PC-9 (cell line): ENCODE data around the gene USP54. TPM values are rescaled to one million over a fixed set of nuclear protein-coding genes. Genes with fewer than 3 reads are reported as not detected.

Source experiments
- BruUV-seq: library from RNA; stranded (reverse); fragments of 400-500 nt; replicated peaks from 2 replicates; lab custom pipeline; 2021; lab: Mats Ljungman, UMichigan
- CTCF ChIA-PET: fragments of 300-600 bp; sonication (Branson Sonifier 250); formaldehyde crosslinking; loops from one replicate; lab custom pipeline; 2022; ENCODE audit warnings: antibody characterized with exemption; lab: Charles Lee
- POLR2A ChIA-PET: fragments of 300-600 bp; sonication (Branson Sonifier 250); formaldehyde crosslinking; loops from one replicate; lab custom pipeline; 2022; ENCODE audit warnings: antibody characterized with exemption; ENCODE audit not compliant: unreplicated experiment; lab: Charles Lee
- DNase-seq, 2 experiments: peaks; one replicate each; pipeline versions ENCODE4 v3.0.0 to v3.0.0-alpha.2; 2015 to 2022; ENCODE audit warnings: mixed read lengths in 1 of 2
- H2AFZ ChIP-seq: fragments of 200-600 bp; sonication (generic); 2 replicates; pipeline ENCODE4 v1.8.1; 2017; ENCODE audit warnings: antibody characterized with exemption
- H3F3A ChIP-seq: fragments of 200-600 bp; sonication (generic); 2 replicates; pipeline ENCODE4 v1.8.1; 2017; ENCODE audit warnings: antibody characterized with exemption, mild to moderate bottlenecking, low read depth; ENCODE audit not compliant: insufficient read depth
- H3K27ac ChIP-seq: fragments of 200-600 bp; sonication (generic); 2 replicates; pipeline ENCODE4 v1.6.1; 2016; ENCODE audit warnings: mixed run types
- H3K27me3 ChIP-seq: fragments of 200-600 bp; sonication (generic); 2 replicates; pipeline ENCODE4 v1.6.1; 2016; ENCODE audit warnings: low read depth, mixed run types; ENCODE audit not compliant: insufficient read depth
- H3K36me3 ChIP-seq: fragments of 200-600 bp; sonication (generic); 2 replicates; pipeline ENCODE4 v1.6.1; 2016; ENCODE audit warnings: low read depth, mixed run types
- H3K4me1 ChIP-seq: fragments of 200-600 bp; sonication (generic); replicated peaks from 2 replicates; pipeline ENCODE4 v1.6.1; 2016; ENCODE audit warnings: mixed run types; ENCODE audit not compliant: insufficient read depth
- H3K4me2 ChIP-seq: fragments of 200-600 bp; sonication (generic); 2 replicates; pipeline ENCODE4 v1.6.1; 2017; ENCODE audit warnings: mixed run types
- H3K4me3 ChIP-seq: fragments of 200-600 bp; sonication (generic); 2 replicates; pipeline ENCODE4 v1.6.1; 2016; ENCODE audit warnings: mixed run types
- H3K79me2 ChIP-seq: fragments of 200-600 bp; sonication (generic); 2 replicates; pipeline ENCODE4 v1.6.1; 2017; ENCODE audit warnings: low read depth, mixed run types
- H3K9me2 ChIP-seq: fragments of 200-600 bp; sonication (generic); 2 replicates; pipeline ENCODE4 v1.8.1; 2017; ENCODE audit warnings: mild to moderate bottlenecking; ENCODE audit not compliant: insufficient read depth
- H3K9me3 ChIP-seq: fragments of 200-600 bp; sonication (generic); 2 replicates; pipeline ENCODE4 v1.8.1; 2016; ENCODE audit warnings: low read depth; ENCODE audit not compliant: insufficient read depth
- H4K20me1 ChIP-seq: fragments of 200-600 bp; sonication (generic); 2 replicates; pipeline ENCODE4 v1.8.1; 2017; ENCODE audit not compliant: insufficient read depth
- EZH2 ChIP-seq: fragments of 200-600 bp; sonication (generic); IDR thresholded peaks from 2 replicates; pipeline ENCODE4 v1.8.0; 2017; ENCODE audit warnings: antibody characterized with exemption, low read depth
- intact Hi-C: fragments of 100-400 bp; cut with micrococcal nuclease; formaldehyde crosslinking; loops from one replicate; pipeline ENCODE4 v1.10.0; 2022; ENCODE audit not compliant: unreplicated experiment
- total RNA-seq: library from RNA; stranded (reverse); gene quantifications from 2 replicates; pipeline ENCODE4 v1.2.3, GENCODE V29; 2021
- TF ChIP-seq, protein P1 (sequence below): fragments of 200-600 bp; sonication (generic); conservative IDR thresholded peaks from 2 replicates; pipeline ENCODE4 v1.6.1; 2017; ENCODE audit warnings: mixed run types, antibody characterized with exemption, mild to moderate bottlenecking, moderate library complexity

USP54 gene
- total RNA-seq, 1 experiment from 2014 or later: 52.4 TPM

- TF ChIP-seq, protein P1, sequence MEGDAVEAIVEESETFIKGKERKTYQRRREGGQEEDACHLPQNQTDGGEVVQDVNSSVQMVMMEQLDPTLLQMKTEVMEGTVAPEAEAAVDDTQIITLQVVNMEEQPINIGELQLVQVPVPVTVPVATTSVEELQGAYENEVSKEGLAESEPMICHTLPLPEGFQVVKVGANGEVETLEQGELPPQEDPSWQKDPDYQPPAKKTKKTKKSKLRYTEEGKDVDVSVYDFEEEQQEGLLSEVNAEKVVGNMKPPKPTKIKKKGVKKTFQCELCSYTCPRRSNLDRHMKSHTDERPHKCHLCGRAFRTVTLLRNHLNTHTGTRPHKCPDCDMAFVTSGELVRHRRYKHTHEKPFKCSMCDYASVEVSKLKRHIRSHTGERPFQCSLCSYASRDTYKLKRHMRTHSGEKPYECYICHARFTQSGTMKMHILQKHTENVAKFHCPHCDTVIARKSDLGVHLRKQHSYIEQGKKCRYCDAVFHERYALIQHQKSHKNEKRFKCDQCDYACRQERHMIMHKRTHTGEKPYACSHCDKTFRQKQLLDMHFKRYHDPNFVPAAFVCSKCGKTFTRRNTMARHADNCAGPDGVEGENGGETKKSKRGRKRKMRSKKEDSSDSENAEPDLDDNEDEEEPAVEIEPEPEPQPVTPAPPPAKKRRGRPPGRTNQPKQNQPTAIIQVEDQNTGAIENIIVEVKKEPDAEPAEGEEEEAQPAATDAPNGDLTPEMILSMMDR: no peak
- TF ChIP-seq EZH2: no peak
- CTCF ChIA-PET: no interaction called here
Observed at GRCh38 chr10:73537288-73537687, 53.9 kb downstream of the USP54 start.

GRCh38 chr10:73534857-73535256 is 56.3 kb downstream of the USP54 start:
- Histone ChIP-seq H2AFZ (no peak overlapping the region), H3F3A (no peaks in the 10 kb centered on the region; the same call in 1 of the 2 replicates), H3K27me3 (no peaks in the 10 kb centered on the region), H3K36me3 (0 out of 2 replicates have a peak, but pooled peaks cover 3% of the 10 kb centered on the region), H3K27ac (no peak overlapping the region), H3K9me2 (no peaks in the 10 kb centered on the region), H3K4me3 (no peak overlapping the region), H3K79me2 (no peaks in the 10 kb centered on the region), H3K4me1 (no peaks in the 10 kb centered on the region), H4K20me1 (no peaks in the 10 kb centered on the region), H3K9me3 (no peaks in the 10 kb centered on the region), H3K4me2 (no peak overlapping the region)
- CTCF ChIA-PET: interaction anchor here (0.5 kb wide), 1 partner anchor 92 kb away, joined by 5 read pairs; no protein-coding TSS in a partner anchor
- intact Hi-C loops: no loop called here
- no peak for DNase-seq
- BruUV-seq: no TSS peak
- POLR2A ChIA-PET: no interaction called here
- TF ChIP-seq, protein P1: no peak
- no peak for TF ChIP-seq EZH2

More at GRCh38 chr10:73537288-73537687, 53.9 kb downstream of the USP54 start:
- Histone ChIP-seq H3K79me2 (no peaks in the 10 kb centered on the region), H3K4me3 (no peak overlapping the region), H3K36me3 (0 out of 2 replicates have a peak, but pooled peaks cover 3% of the 10 kb centered on the region), H3K27me3 (no peaks in the 10 kb centered on the region), H3K9me3 (no peaks in the 10 kb centered on the region), H3K27ac (no peak overlapping the region), H3F3A (no peaks in the 10 kb centered on the region; the same call in 1 of the 2 replicates), H3K9me2 (no peaks in the 10 kb centered on the region), H3K4me2 (no peak overlapping the region), H3K4me1 (no peaks in the 10 kb centered on the region), H4K20me1 (no peaks in the 10 kb centered on the region), H2AFZ (no peak overlapping the region)
- DNase-seq: no peak
- intact Hi-C loops: no loop called here
- POLR2A ChIA-PET: interaction anchor here (0.7 kb wide), 1 partner anchor 235 kb away, joined by 3 read pairs; a partner anchor contains a TSS
- BruUV-seq: no TSS peak

GRCh38 chr10:73529089-73529832 is 61.9 kb downstream of the USP54 start:
- Histone ChIP-seq H3K4me3 (no peak overlapping the region), H4K20me1 (peaks cover 3% of the 10 kb centered on the region; the same call in 1 of the 2 replicates), H3K27ac (no peak overlapping the region), H3K4me2 (no peak overlapping the region), H3K27me3 (no peaks in the 10 kb centered on the region), H2AFZ (no peak overlapping the region), H3K9me2 (no peaks in the 10 kb centered on the region), H3K9me3 (no peaks in the 10 kb centered on the region), H3K79me2 (no peaks in the 10 kb centered on the region), H3K4me1 (no peaks in the 10 kb centered on the region), H3F3A (no peaks in the 10 kb centered on the region; the same call in 1 of the 2 replicates), H3K36me3 (no peaks in the 10 kb centered on the region)
- TF ChIP-seq, protein P1: peak; percentile 96
- TF ChIP-seq EZH2: no peak
- CTCF ChIA-PET: interaction anchor here (0.5 to 1.7 kb wide), 5 partner anchors 13 to 114 kb away, joined by 3 to 24 read pairs (median 4); no protein-coding TSS in a partner anchor
- peak; percentile 44 to 76 for DNase-seq
- intact Hi-C loops: loop anchor here (1.0 kb wide), 2 partner anchors 96 to 115 kb away; no protein-coding TSS in a partner anchor
- no TSS peak for BruUV-seq
- POLR2A ChIA-PET: interaction anchor here (0.6 kb wide), 1 partner anchor 99 kb away, joined by 3 read pairs; no protein-coding TSS in a partner anchor
